Upper lobe of left lung (tissue), 4 donors: ENCODE results near the gene AFAP1.

Source experiments
- POLR2A ChIP-seq, 4 donors: fragments of 450-650 bp; IDR thresholded peaks; one replicate each; pipeline ENCODE4 v1.5.1; 2016 to 2017; ENCODE audit warnings: antibody characterized with exemption in 4 of 4, mild to moderate bottlenecking in 2 of 4
- POLR2AphosphoS5 ChIP-seq, 2 donors: sonication (generic); formaldehyde crosslinking; IDR thresholded peaks; one replicate each; pipeline ENCODE4 v1.5.1; 2017; ENCODE audit warnings: antibody characterized with exemption in 2 of 2
- TF ChIP-seq, protein P1 (sequence below), 6 experiments: fragments of 450-650 bp in 4 of 6; fragments of 200-600 bp in 2 of 6; sonication (generic) in 2 of 6; IDR thresholded peaks; one replicate each; pipeline ENCODE4 v1.5.1; 2016 to 2019; ENCODE audit warnings: antibody characterized with exemption in 6 of 6

- no peak for TF ChIP-seq POLR2AphosphoS5 (IDR thresholded peaks at IDR 0.05)
- no peak for TF ChIP-seq POLR2A (IDR thresholded peaks at IDR 0.05)
- TF ChIP-seq, protein P1, sequence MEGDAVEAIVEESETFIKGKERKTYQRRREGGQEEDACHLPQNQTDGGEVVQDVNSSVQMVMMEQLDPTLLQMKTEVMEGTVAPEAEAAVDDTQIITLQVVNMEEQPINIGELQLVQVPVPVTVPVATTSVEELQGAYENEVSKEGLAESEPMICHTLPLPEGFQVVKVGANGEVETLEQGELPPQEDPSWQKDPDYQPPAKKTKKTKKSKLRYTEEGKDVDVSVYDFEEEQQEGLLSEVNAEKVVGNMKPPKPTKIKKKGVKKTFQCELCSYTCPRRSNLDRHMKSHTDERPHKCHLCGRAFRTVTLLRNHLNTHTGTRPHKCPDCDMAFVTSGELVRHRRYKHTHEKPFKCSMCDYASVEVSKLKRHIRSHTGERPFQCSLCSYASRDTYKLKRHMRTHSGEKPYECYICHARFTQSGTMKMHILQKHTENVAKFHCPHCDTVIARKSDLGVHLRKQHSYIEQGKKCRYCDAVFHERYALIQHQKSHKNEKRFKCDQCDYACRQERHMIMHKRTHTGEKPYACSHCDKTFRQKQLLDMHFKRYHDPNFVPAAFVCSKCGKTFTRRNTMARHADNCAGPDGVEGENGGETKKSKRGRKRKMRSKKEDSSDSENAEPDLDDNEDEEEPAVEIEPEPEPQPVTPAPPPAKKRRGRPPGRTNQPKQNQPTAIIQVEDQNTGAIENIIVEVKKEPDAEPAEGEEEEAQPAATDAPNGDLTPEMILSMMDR (IDR thresholded peaks at IDR 0.05) = no peak
Measured at GRCh38 chr4:7797330-7797729, 142.3 kb downstream of the AFAP1 start.
